HG03103 (cell line): Measurements from ENCODE around the gene GET4.

Experiments
- ATAC-seq: cut with Tn5 transposase; IDR thresholded peaks from one replicate; pipeline ENCODE4 v1.9.1; 2021; ENCODE audit warnings: low read depth; ENCODE audit not compliant: unreplicated experiment

The GET4 gene

GRCh38 chr7:876077-876971, at the start of gene GET4:
GET4 (plus strand) TSS chr7:876554; CDS start chr7:876646, 92 bp downstream.
- peak; percentile 60 for ATAC-seq

GRCh38 chr7:828793-829561, 47.4 kb upstream of the GET4 start:
- no peak for ATAC-seq

- no peak for ATAC-seq
Measured at GRCh38 chr7:830069-830468, 46.3 kb upstream of the GET4 start.

GRCh38 chr7:831596-832166, 44.7 kb upstream of the GET4 start:
- ATAC-seq = peak; percentile 67

GRCh38 chr7:832167-832967, 44.0 kb upstream of the GET4 start, which contains the start of gene SUN1:
SUN1 (plus strand) TSS chr7:832476; CDS start chr7:832525, 49 bp downstream.
- ATAC-seq = peak; percentile 36

GRCh38 chr7:832968-833424, 43.4 kb upstream of the GET4 start:
- ATAC-seq = no peak

- ATAC-seq = no peak
Measured at GRCh38 chr7:833601-834258, 42.6 kb upstream of the GET4 start.

- ATAC-seq = no peak
Measured at GRCh38 chr7:834277-834676, 42.1 kb upstream of the GET4 start.

- ATAC-seq = no peak
Measured at GRCh38 chr7:835021-835420, 41.3 kb upstream of the GET4 start.

- ATAC-seq = no peak
Measured at GRCh38 chr7:835485-836401, 40.6 kb upstream of the GET4 start.

GRCh38 chr7:836429-836828, 39.9 kb upstream of the GET4 start:
- no peak for ATAC-seq

- no peak for ATAC-seq
Measured at GRCh38 chr7:837001-837400, 39.4 kb upstream of the GET4 start.

GRCh38 chr7:840001-840600, 36.3 kb upstream of the GET4 start:
- ATAC-seq = no peak

- ATAC-seq = no peak
Measured at GRCh38 chr7:841943-842342, 34.4 kb upstream of the GET4 start.

GRCh38 chr7:842431-843031, 33.8 kb upstream of the GET4 start:
- ATAC-seq = no peak

GRCh38 chr7:843230-843629, 33.1 kb upstream of the GET4 start:
- no peak for ATAC-seq

GRCh38 chr7:844043-844442, 32.3 kb upstream of the GET4 start:
- no peak for ATAC-seq

- ATAC-seq = no peak
Measured at GRCh38 chr7:844514-844913, 31.8 kb upstream of the GET4 start.
